ENCODE results near the gene PIK3R1.
"Not testable (repeated sequence)": the region's sequence is repeated elsewhere in the genome, so short reads cannot be mapped to it uniquely, and the experiment has no call there.

Gene PIK3R1

GRCh38 chr5:68229416-68229815, 13.9 kb downstream of the PIK3R1 start:
- DNase-seq: no peak

GRCh38 chr5:68230285-68230684, 14.7 kb downstream of the PIK3R1 start:
- DNase-seq: no peak

GRCh38 chr5:68231414-68232076, 16.0 kb downstream of the PIK3R1 start:
- no peak for DNase-seq

- DNase-seq: no peak
Observed at GRCh38 chr5:68232277-68232676, 16.7 kb downstream of the PIK3R1 start.

GRCh38 chr5:68233075-68233474, 17.5 kb downstream of the PIK3R1 start:
- DNase-seq: no peak

GRCh38 chr5:68235229-68235628, 19.7 kb downstream of the PIK3R1 start:
- DNase-seq: not testable (repeated sequence)

- DNase-seq: no peak
Observed at GRCh38 chr5:68237715-68238114, 22.2 kb downstream of the PIK3R1 start.

GRCh38 chr5:68239487-68239886, 23.9 kb downstream of the PIK3R1 start:
- peak; percentile 69 for DNase-seq

GRCh38 chr5:68240202-68240601, 24.6 kb downstream of the PIK3R1 start:
- no peak for DNase-seq

- no peak for DNase-seq
Observed at GRCh38 chr5:68240771-68241170, 25.2 kb downstream of the PIK3R1 start.

- DNase-seq: no peak
Observed at GRCh38 chr5:68242743-68243142, 27.2 kb downstream of the PIK3R1 start.

GRCh38 chr5:68243251-68243650, 27.7 kb downstream of the PIK3R1 start:
- no peak for DNase-seq

- no peak for DNase-seq
Observed at GRCh38 chr5:68243681-68244080, 28.1 kb downstream of the PIK3R1 start.

GRCh38 chr5:68245319-68245718, 29.8 kb downstream of the PIK3R1 start:
- no peak for DNase-seq

GRCh38 chr5:68246802-68247201, 31.2 kb downstream of the PIK3R1 start:
- no peak for DNase-seq

- DNase-seq: no peak
Observed at GRCh38 chr5:68247627-68248026, 32.1 kb downstream of the PIK3R1 start.

- DNase-seq: no peak
Observed at GRCh38 chr5:68248896-68249295, 33.3 kb downstream of the PIK3R1 start.

GRCh38 chr5:68249520-68249919, 34.0 kb downstream of the PIK3R1 start:
- DNase-seq: no peak

- no peak for DNase-seq
Observed at GRCh38 chr5:68250661-68251298, 35.2 kb downstream of the PIK3R1 start.

- peak; percentile 75 for DNase-seq
Observed at GRCh38 chr5:68251386-68251785, 35.8 kb downstream of the PIK3R1 start.

GRCh38 chr5:68251804-68252522, 36.4 kb downstream of the PIK3R1 start:
- no peak for DNase-seq

GRCh38 chr5:68252673-68253623, 37.4 kb downstream of the PIK3R1 start:
- DNase-seq: peak; percentile 51

Measured in stimulated activated CD4-positive, alpha-beta T cell treated with anti-CD3 and anti-CD28 coated beads, Interleukin-4, amount 100 ng/mL, for 1 hour (primary cell).